A549 (cell line): ENCODE data around the gene NLRX1. TPM values are rescaled to one million over a fixed set of nuclear protein-coding genes. Genes with fewer than 3 reads are reported as not detected.

Experiments
- ATAC-seq, 2 experiments: fragments of 200-7000 bp in 1 of 2; fragments of >200 bp in 1 of 2; cut with Nextera tagmentation in 1 of 2; cut with Tn5 transposase in 1 of 2; 3 replicates each; pipeline versions ENCODE4 v1.8.0 to v1.9.1; 2018 to 2020; ENCODE audit warnings: mild to moderate bottlenecking in 1 of 2, moderate library complexity in 1 of 2
- CTCF ChIA-PET: fragments of 300-600 bp; sonication (Branson Sonifier 250); formaldehyde crosslinking; extraction: SDS; loops from one replicate; lab custom pipeline; 2021; ENCODE audit warnings: antibody characterized with exemption, inconsistent platforms; lab: Yijun Ruan, JAX
- POLR2A ChIA-PET: fragments of 350-600 bp; formaldehyde crosslinking; extraction: SDS; loops from one replicate; lab custom pipeline; 2021; ENCODE audit warnings: antibody characterized with exemption, inconsistent platforms; lab: Yijun Ruan, JAX
- DNase-seq, 2 experiments: peaks; one replicate each; pipeline versions ENCODE4 v3.0.0 to v3.0.0-alpha.2; 2011 to 2016; ENCODE audit warnings: low read depth in 1 of 2, low spot score in 1 of 2
- FAIRE-seq: peaks from 2 replicates; lab custom pipeline; 2011; peaks lifted over from hg19 to GRCh38; lab: Jason Lieb, UNC
- H3K27ac ChIP-seq, 2 experiments: fragments of >200 bp; sonication (Bioruptor Twin); formaldehyde crosslinking; 3 replicates each; pipeline ENCODE4 v1.5.1; 2016 to 2017
- H3K4me1 ChIP-seq: fragments of >200 bp; sonication (Bioruptor Twin); formaldehyde crosslinking; 3 replicates; pipeline ENCODE4 v1.6.1; 2016
- H3K4me2 ChIP-seq: fragments of >200 bp; sonication (Bioruptor Twin); formaldehyde crosslinking; 3 replicates; pipeline ENCODE4 v1.6.1; 2016
- H3K4me3 ChIP-seq: fragments of >200 bp; sonication (Bioruptor Twin); formaldehyde crosslinking; 3 replicates; pipeline ENCODE4 v1.5.1; 2016
- H3K9me3 ChIP-seq: fragments of >200 bp; sonication (Bioruptor Twin); formaldehyde crosslinking; 3 replicates; pipeline ENCODE4 v1.6.1; 2016
- BHLHE40 ChIP-seq: IDR thresholded peaks from 2 replicates; pipeline ENCODE4 v1.6.1; 2012; ENCODE audit warnings: low read depth, low read length, inconsistent platforms
- CBX2 ChIP-seq: fragments of 200-600 bp; sonication (generic); IDR thresholded peaks from 2 replicates; pipeline ENCODE4 v1.6.1; 2016; ENCODE audit warnings: low read depth, mild to moderate bottlenecking, borderline replicate concordance
- CHD4 ChIP-seq: fragments of 200-600 bp; sonication (generic); IDR thresholded peaks from 2 replicates; pipeline ENCODE4 v1.6.1; 2016; ENCODE audit warnings: antibody characterized with exemption, mild to moderate bottlenecking, borderline replicate concordance
- E2F6 ChIP-seq: IDR thresholded peaks from 2 replicates; pipeline ENCODE4 v1.6.1; 2012; ENCODE audit warnings: low read depth, borderline replicate concordance
- EP300 ChIP-seq, 2 experiments: fragments of >200 bp; sonication (Bioruptor Twin); formaldehyde crosslinking; IDR thresholded peaks; 2 replicates in 1 of 2; 3 replicates in 1 of 2; pipeline ENCODE4 v1.6.1; 2016 to 2017
- FOSB ChIP-seq: fragments of 250-450 bp; sonication (Bioruptor Pico); IDR thresholded peaks from 2 replicates; pipeline ENCODE4 v1.5.0; 2020; ENCODE audit warnings: mild to moderate bottlenecking, moderate library complexity
- FOSL2 ChIP-seq, 2 experiments: fragments of 450-650 bp in 1 of 2; fragments of >200 bp in 1 of 2; sonication (Bioruptor Twin) in 1 of 2; formaldehyde crosslinking; IDR thresholded peaks; 2 replicates each; pipeline versions ENCODE4 v1.5.0 to v1.6.1; 2016 to 2020; ENCODE audit warnings: mild to moderate bottlenecking in 1 of 2, moderate library complexity in 1 of 2
- FOXS1 ChIP-seq: fragments of 250-450 bp; sonication (Bioruptor Pico); IDR thresholded peaks from 2 replicates; pipeline ENCODE4 v1.5.0; 2020; ENCODE audit warnings: mild to moderate bottlenecking, moderate library complexity
- HDAC2 ChIP-seq: fragments of 200-600 bp; sonication (generic); IDR thresholded peaks from 2 replicates; pipeline ENCODE4 v1.6.1; 2016
- HEYL ChIP-seq: fragments of 250-450 bp; sonication (Bioruptor Pico); IDR thresholded peaks from 2 replicates; pipeline ENCODE4 v1.8.0; 2021; ENCODE audit warnings: mild to moderate bottlenecking, moderate library complexity
- HOXB13 ChIP-seq: fragments of 250-450 bp; sonication (Bioruptor Pico); IDR thresholded peaks from 2 replicates; pipeline ENCODE4 v1.5.0; 2020; ENCODE audit warnings: low read depth, mild to moderate bottlenecking, moderate library complexity
- JUNB ChIP-seq: fragments of >200 bp; sonication (Bioruptor Twin); formaldehyde crosslinking; IDR thresholded peaks from 2 replicates; pipeline ENCODE4 v1.6.1; 2016
- KDM1A ChIP-seq: fragments of 200-600 bp; sonication (generic); IDR thresholded peaks from 2 replicates; pipeline ENCODE4 v1.6.1; 2016; ENCODE audit warnings: low read depth, mild to moderate bottlenecking
- KDM5A ChIP-seq: fragments of 200-600 bp; sonication (generic); IDR thresholded peaks from 2 replicates; pipeline ENCODE4 v1.6.1; 2016; ENCODE audit warnings: antibody characterized with exemption, mild to moderate bottlenecking
- MYC ChIP-seq: IDR thresholded peaks from 2 replicates; pipeline ENCODE4 v1.6.1; 2012; ENCODE audit warnings: mild to moderate bottlenecking, inconsistent platforms, low read length, improper control_type of control experiment, borderline replicate concordance
- NFE2L2 ChIP-seq: fragments of 150-350 bp; conservative IDR thresholded peaks from 2 replicates; pipeline ENCODE4 v1.6.1; 2014; ENCODE audit warnings: low read length
- NR3C1 ChIP-seq: fragments of >200 bp; sonication (Bioruptor Twin); formaldehyde crosslinking; IDR thresholded peaks from 3 replicates; pipeline ENCODE4 v1.6.1; 2017
- PHF8 ChIP-seq: fragments of 200-600 bp; sonication (generic); IDR thresholded peaks from 2 replicates; pipeline ENCODE4 v1.6.1; 2016; ENCODE audit warnings: low read depth, mild to moderate bottlenecking, antibody characterized with exemption, moderate library complexity, borderline replicate concordance
- POLR2AphosphoS2 ChIP-seq: conservative IDR thresholded peaks from 2 replicates; pipeline ENCODE4 v1.6.1; 2012; ENCODE audit warnings: low read length, improper control_type of control experiment, inconsistent platforms
- RARB ChIP-seq: fragments of 250-450 bp; sonication (Bioruptor Pico); IDR thresholded peaks from 2 replicates; pipeline ENCODE4 v1.8.0; 2021; ENCODE audit warnings: mild to moderate bottlenecking, moderate library complexity
- RCOR1 ChIP-seq: fragments of 150-350 bp; IDR thresholded peaks from 2 replicates; pipeline ENCODE4 v1.6.1; 2014; ENCODE audit warnings: antibody characterized with exemption, low read length, low read depth
- REST ChIP-seq: fragments of 200-600 bp; sonication (generic); IDR thresholded peaks from 2 replicates; pipeline ENCODE4 v1.6.1; 2016; ENCODE audit warnings: antibody characterized with exemption, mild to moderate bottlenecking, moderate library complexity
- SMC3 ChIP-seq: fragments of >200 bp; sonication (Bioruptor Twin); formaldehyde crosslinking; IDR thresholded peaks from 3 replicates; pipeline ENCODE4 v1.6.1; 2018; ENCODE audit warnings: inconsistent platforms
- TP53 ChIP-seq: fragments of 250-450 bp; sonication (Bioruptor Pico); IDR thresholded peaks from 2 replicates; pipeline ENCODE4 v1.5.0; 2021; ENCODE audit warnings: mild to moderate bottlenecking, moderate library complexity
- ZC3H11A ChIP-seq: fragments of 450-650 bp; IDR thresholded peaks from 2 replicates; pipeline ENCODE4 v1.6.1; 2014; ENCODE audit warnings: antibody characterized with exemption, mild to moderate bottlenecking
- ZSCAN20 ChIP-seq: fragments of 250-450 bp; sonication (Bioruptor Pico); IDR thresholded peaks from 2 replicates; pipeline ENCODE4 v1.8.0; 2022; ENCODE audit warnings: mild to moderate bottlenecking, moderate library complexity
- WGBS: methylation state at CpG from one replicate; pipeline ENCODE4 v1.1.6; 2017; ENCODE audit errors: missing lambda C conversion rate; 5-methylcytosine and 5-hydroxymethylcytosine counted together
- polyA plus RNA-seq, 4 experiments: library from polyadenylated mRNA; depleted of rRNA in 3 of 4; stranded (reverse); fragments of >200 nt; fragmentation: RNase III in 1 of 4; extraction: RNeasy Plus Mini Kit Qiagen cat#74134 plus additional on column Dnase treatment in 1 of 4; gene quantifications; 2 replicates in 3 of 4; 3 replicates in 1 of 4; pipeline ENCODE4 v1.2.3, GENCODE V29; 2011 to 2017
- TF ChIP-seq, protein P1 (sequence below): fragments of 450-650 bp; IDR thresholded peaks from 2 replicates; pipeline ENCODE4 v1.6.1; 2014; ENCODE audit warnings: antibody characterized with exemption
- TF ChIP-seq, protein P2 (sequence below): fragments of 150-350 bp; IDR thresholded peaks from 2 replicates; pipeline ENCODE4 v1.6.1; 2014; ENCODE audit warnings: low read depth, mild to moderate bottlenecking, low read length

Gene NLRX1
- polyA plus RNA-seq, 2 of the 4 experiments (the other 2 are of a cell fraction): 8.4 to 8.5 TPM

- TF ChIP-seq REST: no peak
These were observed 47.9 kb upstream of the NLRX1 start (continued) for GRCh38 chr11:119120639-119121007.

GRCh38 chr11:119121008-119121810 lies 47.3 kb upstream of the NLRX1 start, which contains the start of gene HINFP:
Gene HINFP, plus strand, starts transcription at chr11:119121580. Its CDS starts 5,365 bp downstream, at chr11:119126945.
- H3K4me2 ChIP-seq: peak within 1 kb of the TSS; percentile 98
- WGBS: under 1% methylated on average over 17 of the region's 54 CpGs
- DNase-seq: peak; percentile 91 to 98
- peak within 1 kb of the TSS; percentile 88 to 91 for H3K27ac ChIP-seq
- no peaks in the 10 kb centered on the region for H3K9me3 ChIP-seq
- no peak for FAIRE-seq
- CTCF ChIA-PET: interaction anchor here (0.8 to 2.1 kb wide), 4 partner anchors 9 to 75 kb away, joined by 3 to 7 read pairs (median 4); no protein-coding TSS in a partner anchor
- POLR2A ChIA-PET: interaction anchor here (0.6 to 2.4 kb wide), 9 partner anchors 9 to 219 kb away, joined by 3 to 17 read pairs (median 5); partner anchors contain the start of genes C2CD2L, DPAGT1 and NLRX1
- peak within 1 kb of the TSS; percentile 94 for H3K4me3 ChIP-seq
- ATAC-seq: peak; percentile 99
- H3K4me1 ChIP-seq: peaks cover 10% of the 10 kb centered on the region; the same call in 1 of the 3 replicates
- TF ChIP-seq SMC3: no peak
- no peak for TF ChIP-seq RARB (CRISPR knock-in tag)
- TF ChIP-seq EP300 (IDR thresholded peaks at IDR 0.05): no peak
- TF ChIP-seq KDM1A: no peak
- no peak for TF ChIP-seq HDAC2
- TF ChIP-seq TP53 (CRISPR knock-in tag): no peak
- no peak for TF ChIP-seq CBX2
- TF ChIP-seq FOXS1 (CRISPR knock-in tag): no peak
- TF ChIP-seq PHF8: no peak; the same call in 1 of the 2 replicates
- no peak for TF ChIP-seq NFE2L2
- no peak for TF ChIP-seq BHLHE40
- TF ChIP-seq KDM5A: peak; percentile 30; the same call in 1 of the 2 replicates
- no peak for TF ChIP-seq NR3C1
- no peak for TF ChIP-seq ZC3H11A
- TF ChIP-seq CHD4: no peak
- no peak for TF ChIP-seq ZSCAN20 (CRISPR knock-in tag)
- TF ChIP-seq, protein P1, sequence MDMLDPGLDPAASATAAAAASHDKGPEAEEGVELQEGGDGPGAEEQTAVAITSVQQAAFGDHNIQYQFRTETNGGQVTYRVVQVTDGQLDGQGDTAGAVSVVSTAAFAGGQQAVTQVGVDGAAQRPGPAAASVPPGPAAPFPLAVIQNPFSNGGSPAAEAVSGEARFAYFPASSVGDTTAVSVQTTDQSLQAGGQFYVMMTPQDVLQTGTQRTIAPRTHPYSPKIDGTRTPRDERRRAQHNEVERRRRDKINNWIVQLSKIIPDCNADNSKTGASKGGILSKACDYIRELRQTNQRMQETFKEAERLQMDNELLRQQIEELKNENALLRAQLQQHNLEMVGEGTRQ: peak; percentile 97
- no peak for TF ChIP-seq MYC
- TF ChIP-seq HOXB13: 0 out of 2 replicates have a peak, but pooled peaks have one; percentile 41
- no peak for TF ChIP-seq HEYL (CRISPR knock-in tag)
- TF ChIP-seq, protein P2, sequence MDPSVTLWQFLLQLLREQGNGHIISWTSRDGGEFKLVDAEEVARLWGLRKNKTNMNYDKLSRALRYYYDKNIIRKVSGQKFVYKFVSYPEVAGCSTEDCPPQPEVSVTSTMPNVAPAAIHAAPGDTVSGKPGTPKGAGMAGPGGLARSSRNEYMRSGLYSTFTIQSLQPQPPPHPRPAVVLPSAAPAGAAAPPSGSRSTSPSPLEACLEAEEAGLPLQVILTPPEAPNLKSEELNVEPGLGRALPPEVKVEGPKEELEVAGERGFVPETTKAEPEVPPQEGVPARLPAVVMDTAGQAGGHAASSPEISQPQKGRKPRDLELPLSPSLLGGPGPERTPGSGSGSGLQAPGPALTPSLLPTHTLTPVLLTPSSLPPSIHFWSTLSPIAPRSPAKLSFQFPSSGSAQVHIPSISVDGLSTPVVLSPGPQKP: no peak
- TF ChIP-seq RCOR1: no peak
- TF ChIP-seq FOSL2 (IDR thresholded peaks at IDR 0.05): no peak
- no peak for TF ChIP-seq FOSL2 (CRISPR knock-in tag; IDR thresholded peaks at IDR 0.05)
- TF ChIP-seq REST: no peak
- TF ChIP-seq JUNB: no peak
- peak; percentile 95 for TF ChIP-seq E2F6
- TF ChIP-seq POLR2AphosphoS2: no peak
- no peak for TF ChIP-seq FOSB (CRISPR knock-in tag)
